Left renal pelvis (tissue), 4 donors: Measurements from ENCODE around the gene SRGAP3. TPM values are rescaled to one million over a fixed set of nuclear protein-coding genes. Genes with fewer than 3 reads are reported as not detected.

Experiments
- DNase-seq, 4 donors: peaks; one replicate each; pipeline ENCODE4 v3.0.0-alpha.2; 2013; ENCODE audit warnings: low read depth in 4 of 4, low spot score in 3 of 4
- polyA plus RNA-seq, 4 donors: library from polyadenylated mRNA; unstranded; fragments of 120-200 nt; gene quantifications; one replicate each; pipeline ENCODE4 v1.2.1, GENCODE V29; 2013; ENCODE audit not compliant: insufficient read length in 4 of 4

The SRGAP3 gene
- polyA plus RNA-seq, 4 donors = 16.5 to 21.5 (median 18.7) TPM

DNA sequence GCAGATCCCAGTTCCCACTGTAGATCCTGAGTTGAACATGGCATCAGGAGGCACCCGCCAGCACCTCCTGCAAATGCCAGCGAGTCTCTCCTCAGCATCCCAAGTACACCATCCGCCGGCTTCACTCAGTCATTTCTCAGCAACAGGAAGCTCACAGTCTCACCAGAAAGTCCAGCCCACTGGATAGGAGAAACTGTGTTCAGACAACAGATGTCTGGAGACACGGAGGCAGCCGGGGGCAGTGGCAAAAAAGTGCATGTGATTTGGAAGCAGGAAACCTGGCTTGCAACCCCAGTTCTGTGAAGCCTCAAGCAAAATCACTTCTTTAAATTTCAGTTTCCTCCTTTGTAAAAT lies 68.7 kb downstream of the SRGAP3 start:
- DNase-seq = no peak

DNA sequence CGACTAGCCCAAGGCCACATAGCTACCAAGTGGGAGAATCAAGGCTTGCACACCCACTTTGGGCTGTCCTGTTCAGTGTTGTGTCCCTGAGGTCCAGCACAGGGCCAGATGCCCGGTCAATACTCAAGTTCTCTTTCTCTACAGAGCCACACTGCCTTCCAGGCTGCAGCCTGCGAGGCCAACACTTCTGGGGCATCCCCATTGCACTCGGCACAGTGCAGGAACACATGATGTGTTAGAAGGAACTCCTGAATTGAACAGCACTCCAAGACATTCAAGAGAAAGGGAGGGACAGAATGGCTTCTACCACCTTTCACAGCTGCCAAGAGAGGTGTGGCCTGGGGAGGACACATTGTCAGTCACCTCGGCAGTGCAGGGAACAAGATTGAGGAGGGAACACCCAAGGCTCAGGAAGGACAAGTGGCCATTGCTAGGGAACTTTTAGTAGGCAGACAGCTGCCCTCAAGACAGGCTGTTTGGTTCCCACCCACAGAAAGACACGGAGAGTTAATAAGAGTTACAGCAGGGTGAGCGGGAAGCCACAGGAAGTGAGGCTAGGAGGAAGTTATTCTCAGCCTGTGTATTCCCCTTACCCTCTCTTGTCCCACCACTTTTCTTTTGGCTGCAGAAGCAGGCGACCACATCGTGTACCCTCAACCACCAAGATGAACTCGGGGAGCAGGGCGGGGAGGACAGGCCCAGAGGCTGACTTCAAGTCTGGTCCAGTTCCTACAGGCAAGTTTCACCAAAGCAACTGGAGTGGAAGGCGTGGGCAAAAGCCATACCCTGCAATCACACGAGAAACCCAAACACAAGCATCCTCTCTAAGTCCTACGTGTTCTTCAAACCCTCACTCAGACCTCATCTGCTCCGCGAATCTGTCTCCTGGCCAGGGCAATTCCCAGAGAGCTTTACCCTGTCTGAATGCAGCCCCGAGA lies 69.4 kb downstream of the SRGAP3 start:
- DNase-seq = no peak

DNA sequence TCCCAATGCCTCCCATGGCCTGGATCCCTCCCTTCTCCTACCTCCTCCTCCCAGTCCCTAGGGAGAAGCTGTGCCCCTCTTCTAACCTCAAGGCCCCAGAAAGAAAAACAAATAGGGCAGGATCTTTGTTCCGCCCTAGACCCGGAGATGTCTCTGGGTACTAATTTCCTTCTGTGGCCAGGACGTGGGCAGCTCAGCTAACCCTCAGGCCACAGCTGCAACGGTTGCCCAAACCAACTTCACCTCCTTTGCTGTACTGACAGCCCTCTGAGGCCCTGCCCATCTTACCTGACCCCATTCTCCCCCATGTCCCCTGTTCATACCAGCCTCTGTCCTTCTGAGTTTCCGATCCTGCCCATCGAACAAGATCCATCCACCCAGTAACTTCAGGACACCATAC lies 70.7 kb downstream of the SRGAP3 start:
- DNase-seq = no peak

GRCh38 chr3:9175421-9175820 lies 74.0 kb downstream of the SRGAP3 start:
- DNase-seq = no peak

GRCh38 chr3:9173445-9173844 lies 76.0 kb downstream of the SRGAP3 start:
- no peak for DNase-seq

- DNase-seq = no peak
Observed at GRCh38 chr3:9172851-9173321, 76.6 kb downstream of the SRGAP3 start.

- no peak for DNase-seq
Observed at GRCh38 chr3:9170851-9171160, 78.6 kb downstream of the SRGAP3 start.

DNA sequence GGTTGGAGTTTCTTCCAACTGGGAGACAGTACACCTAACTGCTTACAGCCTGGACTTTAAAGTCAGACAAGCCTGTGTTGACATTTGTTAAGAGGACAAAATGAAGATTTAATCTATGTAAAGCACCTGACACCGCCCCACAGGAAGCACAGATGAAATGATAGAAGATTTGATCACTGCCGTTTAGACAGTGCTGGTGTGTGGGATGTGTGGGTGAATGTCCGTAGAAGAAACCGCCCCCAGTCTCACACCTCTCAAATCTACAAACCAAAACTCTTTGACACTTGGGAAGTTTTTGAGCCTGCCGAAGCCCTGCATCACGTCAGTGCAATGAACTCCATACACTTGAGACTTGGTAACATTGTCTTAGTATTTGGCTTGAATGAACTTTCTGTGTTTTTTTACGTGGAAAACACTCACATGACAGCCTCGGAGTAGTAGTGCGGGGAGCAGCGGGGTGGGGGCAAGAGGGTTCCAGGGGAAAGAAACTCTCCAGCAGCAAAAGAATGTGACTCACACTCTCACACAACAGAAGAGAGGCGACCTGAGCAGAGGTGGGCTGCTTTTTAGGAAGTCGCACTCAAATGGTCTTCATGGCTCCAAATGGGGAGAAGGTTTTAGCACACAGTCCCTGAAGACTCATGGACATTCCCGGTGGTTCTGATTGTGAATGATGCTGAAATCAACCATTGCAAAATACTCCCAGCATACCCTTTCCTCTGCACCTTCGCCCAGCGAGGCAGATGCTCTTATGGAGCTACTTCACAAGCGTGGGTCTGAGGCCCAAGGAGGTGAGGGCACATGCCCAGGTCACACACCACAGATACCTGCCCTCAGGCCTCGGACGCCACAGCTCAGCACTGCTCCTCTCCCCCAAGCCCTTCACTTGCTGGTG lies 79.2 kb downstream of the SRGAP3 start:
- no peak for DNase-seq

- DNase-seq = no peak
Observed at GRCh38 chr3:9169326-9169725, 80.1 kb downstream of the SRGAP3 start.

- DNase-seq = no peak
Observed at GRCh38 chr3:9168241-9168741, 81.2 kb downstream of the SRGAP3 start.

DNA sequence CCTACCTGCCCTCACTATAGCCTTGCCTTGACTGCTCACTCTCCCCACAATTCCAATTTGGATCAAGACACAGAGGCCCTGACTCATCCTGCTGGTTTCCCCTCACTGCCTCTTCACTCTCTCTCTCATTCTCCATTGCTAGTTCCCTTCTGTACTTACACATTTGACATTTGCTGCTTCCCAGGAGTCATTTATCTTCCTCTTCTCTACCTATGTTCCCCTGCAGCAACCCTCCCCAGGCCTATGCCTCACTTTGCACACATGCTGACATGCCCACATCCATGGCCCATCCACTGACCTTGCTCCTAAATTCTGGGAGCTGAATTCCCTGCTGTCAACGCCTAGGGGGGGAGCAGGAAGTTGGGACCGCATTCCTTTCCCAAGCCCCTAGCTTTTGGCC lies 82.2 kb downstream of the SRGAP3 start:
- DNase-seq = no peak

DNA sequence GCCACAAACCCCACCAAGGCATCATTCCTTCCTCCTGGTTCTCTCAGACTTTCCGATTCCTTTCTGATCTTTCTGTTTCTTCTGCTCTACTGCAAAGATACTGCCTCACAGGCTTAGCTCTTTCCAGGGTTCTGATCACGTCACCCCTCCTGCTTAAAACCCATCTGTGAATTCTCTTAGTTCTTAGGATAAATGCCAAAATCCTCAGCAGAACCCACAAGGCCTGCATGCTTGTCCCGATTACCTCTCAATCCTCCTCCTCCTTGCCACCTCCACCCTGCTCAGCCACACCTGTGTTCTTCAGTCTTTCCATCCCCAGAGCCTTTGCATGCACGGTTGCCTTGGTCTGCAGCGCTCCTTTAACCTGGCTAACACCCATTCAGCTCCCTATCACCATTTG lies 84.0 kb downstream of the SRGAP3 start:
- DNase-seq = no peak

GRCh38 chr3:9163289-9163688 lies 86.2 kb downstream of the SRGAP3 start:
- no peak for DNase-seq

DNA sequence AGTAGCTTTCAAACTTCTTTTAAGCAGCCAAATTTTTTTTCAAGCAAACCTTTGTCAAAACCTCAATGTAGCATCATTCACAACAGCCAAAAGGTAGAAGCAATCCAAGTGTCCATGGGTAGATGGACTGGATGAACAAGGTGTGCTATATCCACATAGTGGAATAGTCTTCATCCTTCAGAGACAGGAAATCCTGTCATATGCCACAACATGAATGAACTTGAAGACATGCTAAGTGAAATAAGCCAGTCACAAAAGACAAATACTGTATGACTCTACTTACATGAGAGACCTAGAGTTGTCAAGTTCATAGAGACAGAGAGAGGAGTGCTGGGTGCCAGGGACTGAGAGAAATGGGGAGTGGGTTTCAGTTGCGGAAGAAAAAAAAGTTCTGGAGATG lies 87.6 kb downstream of the SRGAP3 start:
- DNase-seq = no peak

DNA sequence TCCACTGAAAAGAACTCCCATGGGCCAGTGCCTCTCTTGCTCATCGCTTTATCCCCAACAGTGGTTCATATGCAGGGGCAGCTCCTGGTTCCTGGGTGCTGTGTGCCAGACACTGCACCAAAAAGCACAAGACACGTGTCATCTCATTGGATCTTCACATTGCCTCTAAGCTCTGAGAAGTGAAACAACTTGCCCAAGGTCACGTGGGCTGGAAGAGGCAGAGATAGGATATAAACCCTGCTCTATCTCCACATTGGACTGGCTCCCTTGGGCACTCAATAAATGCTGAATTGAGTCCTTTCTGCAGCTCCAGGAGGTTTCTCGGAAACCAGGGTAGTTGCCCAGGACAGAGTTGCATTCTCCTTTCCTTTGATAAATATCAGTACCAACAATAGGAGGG lies 88.1 kb downstream of the SRGAP3 start:
- DNase-seq = no peak

DNA sequence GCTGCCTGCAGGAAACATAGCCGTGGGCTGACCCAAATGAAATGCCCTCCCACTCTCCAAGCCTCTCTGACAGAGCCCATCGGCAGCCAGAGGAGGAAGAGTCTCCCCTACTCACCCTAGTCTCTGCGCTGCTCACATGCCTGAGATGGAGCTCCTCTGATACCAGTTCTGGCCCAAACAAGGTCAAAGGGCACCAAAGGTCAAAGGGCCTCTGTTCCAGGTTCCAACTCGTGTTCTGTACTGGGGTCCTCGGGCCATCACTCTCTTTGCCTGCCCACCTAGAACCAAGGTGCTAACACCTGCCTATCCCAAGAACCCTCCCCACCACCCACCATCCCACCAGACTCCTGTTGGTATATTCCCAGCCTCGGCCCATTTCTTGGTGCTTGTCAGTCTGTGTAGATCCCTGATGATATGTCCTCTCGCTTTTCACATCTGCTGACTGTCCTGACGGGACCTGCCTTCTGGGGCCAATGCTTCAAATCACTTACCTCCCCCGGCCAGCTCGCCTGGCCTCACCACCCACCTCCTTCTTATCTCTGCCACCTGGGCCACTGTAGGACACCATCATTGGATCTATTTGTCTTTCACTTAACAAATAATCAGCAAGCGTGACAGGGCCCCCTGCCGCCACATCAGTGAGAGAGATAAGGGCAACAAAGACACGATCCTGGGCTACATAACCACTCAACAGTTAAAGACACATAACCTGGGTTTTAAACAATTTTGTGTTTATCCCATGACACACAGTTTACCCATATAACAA lies 90.4 kb downstream of the SRGAP3 start:
- no peak for DNase-seq

DNA sequence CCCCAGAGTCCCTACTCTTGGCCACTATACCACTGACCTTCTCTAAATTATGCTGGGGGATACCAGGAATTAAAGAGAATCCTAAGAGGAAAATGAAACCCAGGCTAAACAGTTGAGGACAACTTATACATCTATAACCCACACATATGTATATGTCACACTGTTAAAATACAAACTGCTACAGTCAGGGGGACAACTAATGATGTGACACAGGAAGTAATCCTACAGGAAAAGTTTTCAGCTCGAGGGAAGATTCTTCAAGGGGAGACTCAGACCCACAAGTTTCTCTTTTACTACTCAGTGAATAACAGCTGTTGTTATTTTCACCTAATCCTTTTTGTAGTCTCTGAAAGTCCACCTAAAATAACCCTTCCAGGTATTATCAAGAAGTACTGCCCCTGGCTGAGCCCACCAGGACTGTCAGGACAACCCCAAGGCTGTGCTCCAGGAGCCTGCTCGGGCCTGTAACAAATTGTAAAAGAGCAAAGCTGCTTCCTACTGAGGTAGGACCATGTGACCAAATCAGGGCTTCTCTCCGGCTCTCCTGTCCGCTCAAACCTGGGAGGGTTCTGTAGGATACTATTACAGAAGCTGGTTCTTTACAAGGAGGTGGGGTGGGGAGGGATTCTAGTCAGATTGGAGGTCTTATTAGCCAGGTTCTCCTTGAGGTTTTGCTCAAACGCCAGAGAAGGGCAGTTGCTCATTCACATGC lies 91.6 kb downstream of the SRGAP3 start:
- no peak for DNase-seq

GRCh38 chr3:9156604-9157003 lies 92.8 kb downstream of the SRGAP3 start:
- DNase-seq = no peak

DNA sequence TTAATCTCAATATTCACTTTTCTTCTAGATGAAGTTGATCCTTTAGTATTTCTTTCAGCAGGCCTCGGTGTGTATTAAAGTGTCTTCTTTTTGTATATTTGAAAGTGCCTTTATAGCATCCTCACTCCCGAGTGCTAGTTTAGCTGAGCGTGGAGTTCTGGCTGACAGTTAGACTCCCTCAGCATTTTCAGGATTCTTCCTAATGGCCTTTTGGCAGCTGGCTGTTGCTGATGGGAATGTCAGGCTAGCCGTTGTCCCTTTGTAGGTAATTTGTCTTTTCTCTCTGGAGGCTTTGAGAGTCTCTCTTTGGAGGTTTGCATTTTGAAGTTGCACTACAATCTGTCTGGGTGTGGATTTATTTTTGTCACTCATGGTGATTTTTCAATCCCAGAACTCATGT lies 94.4 kb downstream of the SRGAP3 start:
- no peak for DNase-seq
